ENCODE measurements around the gene COLEC12.

GRCh38 chr18:346600-346999 is 153.9 kb downstream of the COLEC12 start:
- TF ChIP-seq, protein P1, sequence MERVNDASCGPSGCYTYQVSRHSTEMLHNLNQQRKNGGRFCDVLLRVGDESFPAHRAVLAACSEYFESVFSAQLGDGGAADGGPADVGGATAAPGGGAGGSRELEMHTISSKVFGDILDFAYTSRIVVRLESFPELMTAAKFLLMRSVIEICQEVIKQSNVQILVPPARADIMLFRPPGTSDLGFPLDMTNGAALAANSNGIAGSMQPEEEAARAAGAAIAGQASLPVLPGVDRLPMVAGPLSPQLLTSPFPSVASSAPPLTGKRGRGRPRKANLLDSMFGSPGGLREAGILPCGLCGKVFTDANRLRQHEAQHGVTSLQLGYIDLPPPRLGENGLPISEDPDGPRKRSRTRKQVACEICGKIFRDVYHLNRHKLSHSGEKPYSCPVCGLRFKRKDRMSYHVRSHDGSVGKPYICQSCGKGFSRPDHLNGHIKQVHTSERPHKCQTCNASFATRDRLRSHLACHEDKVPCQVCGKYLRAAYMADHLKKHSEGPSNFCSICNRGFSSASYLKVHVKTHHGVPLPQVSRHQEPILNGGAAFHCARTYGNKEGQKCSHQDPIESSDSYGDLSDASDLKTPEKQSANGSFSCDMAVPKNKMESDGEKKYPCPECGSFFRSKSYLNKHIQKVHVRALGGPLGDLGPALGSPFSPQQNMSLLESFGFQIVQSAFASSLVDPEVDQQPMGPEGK (CRISPR knock-in tag; IDR thresholded peaks at IDR 0.05; ENCODE audit: borderline replicate concordance) = no peak
- TF ChIP-seq BACH2 (CRISPR knock-in tag; IDR thresholded peaks at IDR 0.05; ENCODE audit: borderline replicate concordance) (no peak), ZFP3 (CRISPR knock-in tag; IDR thresholded peaks at IDR 0.05) (no peak), ZC3H10 (CRISPR knock-in tag; IDR thresholded peaks at IDR 0.05) (no peak), TCF4 (CRISPR knock-in tag; IDR thresholded peaks at IDR 0.05; ENCODE audit: borderline replicate concordance) (no peak), TOX (CRISPR knock-in tag; IDR thresholded peaks at IDR 0.05; ENCODE audit: borderline replicate concordance) (no peak)

Data from SK-N-SH treated with all-trans-retinoic acid at 6 μM for 48 hours (cell line).